ENCODE results near the gene DLGAP4. TPM values are rescaled to one million over a fixed set of nuclear protein-coding genes. Genes with fewer than 3 reads are reported as not detected.

The DLGAP4 gene
- polyA plus RNA-seq, 4 donors, result 57.2 to 77.9 (median 63.3) TPM

DNA sequence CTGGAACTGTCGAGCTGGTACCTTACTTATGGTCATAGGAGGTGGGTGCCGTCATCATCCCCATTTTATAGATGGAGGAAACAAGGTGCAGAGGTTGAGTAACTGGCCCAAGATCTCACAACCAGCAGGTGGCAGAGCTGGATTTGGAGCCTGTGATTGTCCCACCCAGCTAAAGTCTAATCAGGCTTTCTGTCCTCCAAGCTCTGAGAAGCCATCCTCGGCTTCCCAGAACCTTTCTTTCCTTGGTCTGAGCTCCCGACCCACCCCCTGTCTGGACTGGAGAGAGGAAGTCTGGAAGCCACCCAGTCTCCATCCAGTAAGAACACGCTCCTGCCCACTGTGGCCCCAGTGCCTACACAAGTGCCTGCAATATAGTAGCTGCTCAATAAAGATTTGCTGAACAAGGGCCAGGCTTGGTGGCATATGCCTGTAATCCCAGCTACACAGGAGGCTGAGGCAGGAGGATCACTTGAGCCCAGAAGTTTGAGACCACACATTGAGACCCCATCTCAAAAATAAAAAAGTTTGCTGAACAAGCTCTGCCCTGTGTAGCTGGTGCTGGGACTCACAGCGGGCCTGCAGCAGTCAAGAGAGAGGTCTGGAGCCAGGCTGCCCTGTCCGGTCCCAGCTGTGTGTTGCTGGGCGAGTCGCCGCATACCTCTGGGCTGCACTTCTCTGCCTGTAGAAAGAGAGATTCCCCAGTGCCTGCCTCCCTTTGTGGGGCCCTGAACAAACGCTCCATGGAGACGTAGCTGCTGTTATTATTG lies 32.5 kb upstream of the DLGAP4 start:
- DNase-seq (ENCODE audit: low read depth in 4 of 4, low spot score in 3 of 4), result no peak

DNA sequence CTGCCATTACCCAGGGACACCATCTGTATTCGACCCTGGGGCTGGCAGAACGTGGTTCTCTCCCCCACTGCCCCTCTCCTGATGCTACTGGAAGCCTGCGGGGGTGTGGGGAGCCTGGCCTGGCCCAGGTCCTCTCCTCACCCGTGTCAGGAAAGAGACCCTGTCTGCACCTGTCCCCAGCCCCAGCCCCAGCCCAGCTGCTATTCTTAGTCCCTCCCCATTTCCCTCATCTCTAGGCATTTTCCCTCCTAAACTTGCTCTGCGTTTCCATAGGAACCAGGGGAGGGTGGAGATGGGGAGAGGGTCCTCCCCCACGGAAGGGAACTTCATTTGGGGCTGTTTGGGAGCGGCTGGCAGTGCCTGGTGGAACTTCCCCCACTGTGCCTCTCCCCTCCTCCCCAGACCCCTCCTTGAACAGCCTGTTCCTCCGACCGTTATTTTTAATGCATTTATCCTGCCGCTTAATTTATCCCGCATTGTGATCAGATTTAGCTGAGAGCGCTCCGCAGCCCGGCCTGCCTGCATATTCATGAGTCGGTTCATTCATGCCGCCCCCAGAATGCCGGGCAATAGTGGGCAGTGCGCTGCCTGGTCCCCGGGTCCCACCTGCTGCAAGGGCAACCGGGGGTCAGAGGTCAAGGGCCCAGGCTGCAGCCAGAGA lies 31.8 kb upstream of the DLGAP4 start:
- DNase-seq (ENCODE audit: low read depth in 4 of 4, low spot score in 3 of 4), result no peak

DNA sequence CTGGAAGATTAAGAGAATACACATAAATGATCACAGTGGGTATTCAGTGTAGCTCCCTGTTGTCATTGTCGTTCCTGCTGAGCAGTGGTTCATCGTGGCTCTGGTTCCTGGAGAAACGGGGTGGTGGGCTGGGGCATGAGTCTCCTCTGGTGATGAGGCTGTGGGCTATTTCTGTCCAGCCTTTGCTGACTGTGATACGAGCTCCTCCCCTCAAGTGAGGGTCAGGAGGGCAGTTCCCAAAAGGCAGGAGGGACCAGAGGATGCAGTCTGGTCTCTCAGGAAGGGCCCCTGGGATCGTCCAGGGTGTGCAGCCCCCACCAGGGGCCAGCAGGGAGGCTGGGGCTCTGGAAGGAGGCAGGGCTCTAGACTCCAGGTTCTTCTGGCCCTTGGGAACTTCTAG lies 31.1 kb upstream of the DLGAP4 start:
- DNase-seq (ENCODE audit: low read depth in 4 of 4, low spot score in 3 of 4), result no peak

DNA sequence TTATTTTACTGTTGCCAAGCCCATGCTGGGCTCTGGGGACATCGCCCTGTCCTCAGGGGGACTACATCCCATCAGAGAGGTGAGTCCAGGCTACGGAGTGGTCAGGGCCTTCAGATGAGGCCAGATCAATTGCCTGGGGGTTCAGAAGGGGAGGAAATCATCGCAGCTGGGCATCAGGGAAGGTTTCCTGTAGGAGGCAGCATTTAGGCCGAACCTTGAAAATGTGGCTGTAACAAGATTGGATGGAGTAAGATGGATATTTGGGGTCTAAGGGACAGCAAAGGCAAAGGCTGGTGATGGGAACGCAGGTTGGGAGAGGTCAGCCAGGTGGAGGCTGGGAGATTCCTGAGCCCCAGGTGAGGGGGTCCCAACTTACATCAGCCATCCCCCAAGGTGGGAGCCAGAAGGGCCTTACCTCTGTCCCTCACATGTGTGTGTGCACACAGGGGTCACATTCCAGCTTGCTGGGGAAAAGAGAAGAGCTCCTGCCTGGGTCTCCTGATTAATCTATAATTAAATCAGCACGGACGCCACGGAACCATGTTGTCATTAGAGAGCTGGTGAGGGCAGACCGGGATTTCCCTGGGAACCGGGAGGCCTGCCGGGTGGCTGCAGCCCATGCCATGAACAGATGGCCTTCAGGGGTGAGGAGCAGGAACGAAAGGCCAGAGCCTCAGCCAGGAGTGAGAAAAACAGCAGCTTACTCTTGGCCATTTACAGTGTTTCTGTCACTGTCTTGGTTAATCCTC lies 30.5 kb upstream of the DLGAP4 start:
- no peak for DNase-seq (ENCODE audit: low read depth in 4 of 4, low spot score in 3 of 4)

DNA sequence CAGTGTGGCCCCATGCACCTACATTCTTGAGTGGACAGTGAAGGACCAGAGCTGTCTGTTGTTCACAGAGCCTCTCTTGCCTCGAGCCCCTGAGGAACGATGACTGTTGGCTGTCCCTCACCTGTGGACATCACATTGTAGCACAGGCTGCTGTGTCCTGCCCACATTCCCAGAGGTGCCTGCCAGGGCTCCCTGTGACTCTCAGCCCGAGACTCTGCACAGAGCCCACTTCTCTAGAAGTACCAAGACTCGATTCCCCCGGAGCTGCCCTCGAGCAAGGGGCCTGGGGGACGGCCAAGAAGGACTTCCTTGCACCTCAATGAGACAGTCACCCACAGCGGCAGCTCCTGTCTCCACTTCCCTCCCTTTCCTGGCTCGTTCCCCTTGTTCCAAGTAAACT lies 28.6 kb upstream of the DLGAP4 start:
- no peak for DNase-seq (ENCODE audit: low read depth in 4 of 4, low spot score in 3 of 4)

DNA sequence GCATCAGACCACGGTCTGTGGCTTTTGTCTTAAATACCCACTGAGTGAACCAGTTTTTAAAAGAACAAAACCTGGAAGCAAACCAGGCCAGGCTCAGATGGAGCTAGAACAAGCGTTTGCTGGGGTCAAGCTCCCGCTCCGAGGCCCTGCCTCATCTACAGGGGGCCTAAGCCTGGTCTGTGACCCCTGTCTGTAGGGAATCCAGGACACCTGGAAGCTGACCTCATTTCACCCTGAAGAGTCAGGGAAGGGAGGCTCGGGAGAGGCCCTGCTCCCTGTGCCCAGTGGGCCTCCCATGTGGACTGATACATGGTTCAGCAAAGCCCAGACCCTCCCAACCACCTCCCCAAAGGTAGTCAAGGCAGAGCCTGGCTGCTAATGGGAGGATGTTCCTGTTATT lies 26.8 kb upstream of the DLGAP4 start:
- no peak for DNase-seq (ENCODE audit: low read depth in 4 of 4, low spot score in 3 of 4)

DNA sequence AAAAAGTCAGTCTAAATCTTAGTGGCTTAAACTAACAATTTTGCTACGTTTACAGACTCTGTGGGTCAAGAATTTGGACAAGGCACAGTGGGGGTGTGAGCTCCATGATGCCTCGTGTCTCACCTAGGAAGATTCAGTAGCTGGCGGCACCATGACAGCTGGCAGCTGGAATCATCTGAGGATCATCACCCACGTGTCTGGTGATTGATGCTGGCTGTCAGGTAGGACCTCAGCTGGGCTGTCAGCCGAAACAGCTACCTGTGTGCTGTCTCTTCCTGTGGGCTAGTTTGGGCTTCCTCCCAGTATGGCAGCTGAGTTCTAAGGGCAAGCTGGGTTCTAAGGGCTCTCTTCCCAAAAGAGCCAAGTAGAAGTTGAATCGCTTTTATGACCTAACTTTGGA lies 26.4 kb upstream of the DLGAP4 start:
- DNase-seq (ENCODE audit: low read depth in 4 of 4, low spot score in 3 of 4), result no peak

DNA sequence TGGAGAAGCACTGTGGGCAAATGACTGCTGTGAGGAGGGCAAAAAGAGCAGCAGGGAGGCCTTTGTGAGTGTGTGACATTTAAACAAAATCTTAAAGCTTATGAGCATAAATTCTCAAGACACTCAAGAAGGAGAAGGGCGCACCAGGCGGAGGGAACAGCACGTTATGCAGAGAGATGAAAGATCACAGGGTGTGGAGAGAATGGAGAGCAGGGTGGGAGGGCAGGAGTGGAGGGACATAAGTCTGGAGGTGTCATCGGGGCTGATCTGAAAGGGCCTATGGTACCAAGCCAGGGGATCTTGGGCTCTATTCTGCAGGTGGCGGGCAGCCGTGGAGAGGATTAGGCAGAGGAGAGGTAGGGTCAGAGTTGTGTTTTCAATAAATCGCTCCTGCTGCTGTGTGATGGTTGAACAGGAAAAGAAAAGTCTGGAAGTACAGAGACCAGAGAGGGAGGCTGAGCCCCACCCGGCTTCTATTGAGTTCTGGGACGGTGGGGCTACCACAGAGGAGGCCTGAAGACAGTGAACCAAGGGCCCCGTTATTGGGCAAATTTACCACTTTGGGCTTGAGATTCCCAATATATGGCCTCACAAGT lies 24.3 kb upstream of the DLGAP4 start:
- no peak for DNase-seq (ENCODE audit: low read depth in 4 of 4, low spot score in 3 of 4)

DNA sequence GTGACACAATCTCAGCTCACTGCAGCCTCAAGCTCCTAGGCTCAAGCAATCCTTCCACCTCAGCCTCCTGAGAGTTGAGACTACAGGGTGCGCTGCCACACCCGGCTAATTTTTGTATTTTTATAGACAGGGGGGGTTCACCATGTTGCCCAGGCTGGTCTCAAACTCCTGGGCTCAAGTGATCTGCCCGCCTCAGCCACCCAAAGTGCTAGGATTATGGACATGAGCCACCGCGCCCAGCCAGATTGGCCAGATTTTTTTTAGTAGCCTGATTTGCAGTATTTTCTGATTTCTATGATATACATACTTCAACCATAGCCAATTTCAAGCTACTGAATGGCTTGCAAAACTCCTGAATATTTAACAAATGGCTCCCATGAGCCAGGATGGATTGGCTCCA lies 21.4 kb upstream of the DLGAP4 start:
- DNase-seq (ENCODE audit: low read depth in 4 of 4, low spot score in 3 of 4), result no peak

DNA sequence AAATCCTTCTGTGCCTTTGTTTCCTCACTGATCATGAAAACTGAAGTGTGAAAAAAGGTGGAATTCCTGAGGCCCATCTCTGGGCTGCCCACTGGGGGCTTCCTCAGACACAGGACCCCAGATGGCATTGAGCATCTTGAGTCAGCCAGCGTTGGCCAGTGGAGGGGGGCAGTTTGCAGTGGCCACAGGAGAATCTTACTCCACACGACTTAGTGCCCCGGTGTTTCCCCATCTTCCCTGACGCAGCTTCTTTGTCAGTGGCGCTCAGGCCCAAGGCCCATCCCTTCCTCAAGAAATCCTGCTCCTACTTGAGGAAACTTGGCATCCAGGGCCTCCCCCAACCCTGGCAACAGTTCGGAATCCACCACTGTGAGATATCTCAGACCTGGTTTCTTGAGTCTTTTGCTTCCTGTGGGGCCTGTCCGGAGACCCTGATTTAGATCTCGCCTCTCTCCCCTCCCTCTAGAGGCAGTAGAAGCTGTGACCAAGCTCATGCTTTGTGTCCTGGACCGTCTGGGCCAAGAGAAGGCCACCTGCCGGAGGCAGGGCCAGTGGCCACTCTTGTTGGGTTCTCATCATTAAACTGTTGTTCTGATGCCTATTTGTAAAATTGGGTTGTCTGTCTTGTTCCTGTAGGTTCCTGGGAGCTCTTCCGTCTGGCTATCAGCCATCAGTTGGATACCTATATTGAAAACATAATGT lies 20.2 kb upstream of the DLGAP4 start:
- DNase-seq (ENCODE audit: low read depth in 4 of 4, low spot score in 3 of 4), result no peak

DNA sequence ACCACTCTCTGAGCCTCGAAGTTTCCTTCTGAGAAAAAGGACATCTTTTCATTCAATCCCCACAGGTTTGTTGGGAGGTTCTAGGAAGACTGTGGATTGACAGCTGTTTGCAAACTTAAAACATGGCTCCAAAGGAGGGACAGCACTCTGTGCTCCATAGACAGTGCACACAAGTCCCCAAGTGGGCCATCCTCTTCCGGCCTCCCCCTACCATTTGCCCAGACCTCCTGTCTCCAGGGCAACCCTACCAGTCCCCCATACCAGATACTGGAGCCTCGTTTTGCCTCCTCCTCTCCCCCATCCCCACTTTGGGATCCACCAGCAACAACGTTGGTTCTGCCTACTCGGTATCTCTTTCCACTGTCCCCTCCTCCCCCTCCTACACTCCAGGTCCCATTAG lies 8.5 kb upstream of the DLGAP4 start:
- DNase-seq (ENCODE audit: low read depth in 4 of 4, low spot score in 3 of 4), result no peak

DNA sequence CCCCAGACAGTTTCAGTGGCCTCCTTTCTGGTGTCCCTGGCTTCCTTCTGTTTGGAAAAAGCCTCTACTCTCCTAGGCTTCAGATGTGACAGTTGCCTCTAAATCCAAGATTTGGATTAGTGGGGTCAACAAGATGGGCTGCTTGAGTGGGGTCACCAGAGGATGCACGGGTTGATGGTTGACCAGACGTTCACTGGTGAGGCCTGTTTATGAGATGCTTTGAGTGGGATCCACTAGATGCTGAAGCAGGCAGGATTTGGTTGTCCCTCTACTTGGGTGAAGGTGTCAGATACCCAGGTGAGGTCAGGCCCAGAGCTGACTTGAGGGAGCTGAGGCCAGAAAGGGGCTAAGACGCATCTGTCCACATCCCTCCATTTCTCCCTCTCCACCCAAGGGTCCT lies 8.1 kb upstream of the DLGAP4 start:
- DNase-seq (ENCODE audit: low read depth in 4 of 4, low spot score in 3 of 4), result no peak

DNA sequence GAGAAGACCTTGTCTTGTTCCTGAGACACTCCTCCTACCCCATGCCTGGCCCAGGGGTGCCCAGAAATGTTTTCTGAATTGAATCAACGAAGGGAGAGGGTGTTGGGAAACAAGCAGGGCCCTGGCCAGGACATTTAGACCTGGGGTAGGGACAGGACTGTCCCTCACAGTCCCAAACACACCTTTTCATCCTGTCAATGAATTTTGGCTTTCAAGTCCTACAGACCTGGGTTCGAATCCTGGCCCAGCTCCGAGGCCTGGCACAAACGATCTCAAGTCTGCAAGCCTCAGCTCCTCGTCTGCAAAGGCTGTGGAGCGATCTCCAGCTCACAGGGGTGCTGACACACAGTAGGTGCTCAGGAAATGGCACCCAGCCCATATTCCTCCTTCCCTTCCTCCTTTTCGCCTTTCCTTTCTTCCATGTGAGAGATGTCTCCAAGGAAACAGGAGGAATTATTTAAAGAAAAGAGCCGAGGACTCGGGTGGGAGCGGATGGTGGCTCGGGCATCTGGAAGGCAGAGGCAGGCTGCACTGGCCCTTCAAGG lies 7.3 kb upstream of the DLGAP4 start:
- DNase-seq (ENCODE audit: low read depth in 4 of 4, low spot score in 3 of 4), result no peak

DNA sequence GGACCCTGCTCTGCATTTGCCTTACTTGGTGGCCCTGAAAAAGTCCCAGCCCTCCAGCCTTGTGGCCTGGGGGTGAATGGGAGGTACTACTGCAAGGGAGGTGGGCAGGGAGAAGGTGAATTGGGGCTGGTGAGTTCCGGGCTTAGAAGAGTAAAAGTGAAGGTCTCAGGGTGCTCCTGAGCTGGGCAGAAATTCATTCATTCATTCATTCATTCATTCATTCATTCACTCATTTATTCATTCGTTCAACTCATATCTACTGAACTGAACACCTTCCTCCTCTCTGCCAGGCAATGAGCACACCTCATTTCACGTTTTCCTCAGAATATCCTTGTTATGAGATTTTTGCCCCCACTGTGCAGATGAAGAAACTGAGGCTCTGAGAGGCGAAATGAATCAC lies 6.7 kb upstream of the DLGAP4 start:
- no peak for DNase-seq (ENCODE audit: low read depth in 4 of 4, low spot score in 3 of 4)

DNA sequence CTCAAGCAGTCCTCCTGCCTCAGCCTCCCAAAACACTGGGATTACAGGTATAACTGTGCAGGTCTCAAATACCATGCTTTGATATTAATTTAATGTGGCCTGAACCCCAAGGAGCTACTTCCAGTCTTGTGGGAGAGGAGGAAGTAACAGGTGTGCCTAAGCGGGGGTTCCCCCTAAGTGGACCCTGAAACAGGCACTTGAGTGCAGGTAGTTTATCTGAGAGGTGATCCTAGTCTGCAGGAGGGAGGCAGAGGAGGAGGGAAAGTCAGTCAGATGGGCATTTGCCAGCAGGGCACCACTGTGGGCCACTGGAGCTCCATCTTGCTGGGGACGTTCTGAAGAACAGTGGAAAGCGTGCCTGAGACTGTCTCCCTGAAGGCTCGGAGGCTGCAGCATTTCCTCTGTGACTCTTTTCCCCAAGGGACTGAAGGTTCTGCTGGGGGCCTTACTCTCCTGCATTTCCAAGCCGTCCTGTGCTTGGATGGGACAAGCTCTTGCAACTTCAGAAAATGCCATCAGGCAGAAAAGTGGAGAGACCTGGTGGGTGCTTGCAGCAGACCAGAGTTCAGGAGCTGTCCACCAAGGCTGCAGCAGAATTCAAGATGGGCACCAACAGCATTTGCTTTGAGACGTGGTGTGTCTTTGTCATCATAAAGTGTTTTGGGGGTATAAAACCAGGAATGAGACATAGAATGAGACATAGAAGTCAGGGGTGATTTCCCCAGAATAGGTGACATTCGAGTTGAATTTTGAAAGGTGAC lies 4.6 kb upstream of the DLGAP4 start:
- DNase-seq (ENCODE audit: low read depth in 4 of 4, low spot score in 3 of 4), result no peak

DNA sequence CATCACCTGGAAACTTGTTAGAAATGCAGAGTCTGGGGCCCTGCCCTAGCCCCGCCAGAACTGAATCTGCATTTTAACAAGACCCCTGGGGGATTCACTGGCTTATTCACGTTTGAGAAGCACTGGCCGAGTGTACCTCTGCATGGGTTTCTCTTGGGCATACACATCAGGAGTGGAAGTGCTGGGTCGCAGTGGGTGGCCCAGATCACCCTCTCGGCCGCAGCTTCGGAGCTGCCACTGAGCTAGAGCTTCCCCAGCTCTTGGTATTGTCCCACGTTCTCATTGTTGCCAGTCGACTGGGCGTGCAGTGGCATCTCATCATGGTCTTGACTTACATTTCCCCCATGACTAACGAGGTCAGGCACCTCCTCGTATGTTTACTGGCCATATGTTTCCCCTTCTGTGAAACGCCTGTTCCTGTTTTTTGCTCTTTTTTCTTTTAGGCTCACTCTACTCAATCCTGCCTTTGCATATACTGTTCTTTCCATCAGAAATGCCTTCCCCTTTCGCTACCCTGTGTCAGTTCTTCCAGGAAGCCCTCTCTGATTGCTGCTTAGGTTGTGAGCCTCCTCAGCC lies 3.0 kb upstream of the DLGAP4 start:
- DNase-seq (ENCODE audit: low read depth in 4 of 4, low spot score in 3 of 4), result no peak

DNA sequence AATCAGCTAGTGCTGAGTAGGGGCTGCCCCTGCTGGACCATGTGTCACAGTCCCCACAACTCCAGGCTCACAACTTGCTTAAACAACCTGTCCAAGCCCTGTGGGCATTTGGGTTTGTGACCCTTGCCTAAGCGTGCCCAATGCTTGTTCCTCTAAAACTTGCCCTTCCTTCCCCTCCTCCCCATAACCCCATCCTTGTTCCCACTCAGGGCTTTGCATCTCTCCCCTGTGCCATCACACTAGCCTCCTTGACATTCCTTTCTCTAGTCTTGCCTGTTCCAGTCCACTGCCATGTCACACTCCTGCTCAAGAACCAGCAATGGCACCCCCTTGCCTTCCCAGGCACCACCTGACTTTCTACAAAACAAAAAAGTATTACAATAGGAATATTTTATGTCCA lies 2.3 kb upstream of the DLGAP4 start:
- DNase-seq (ENCODE audit: low read depth in 4 of 4, low spot score in 3 of 4), result no peak

DNA sequence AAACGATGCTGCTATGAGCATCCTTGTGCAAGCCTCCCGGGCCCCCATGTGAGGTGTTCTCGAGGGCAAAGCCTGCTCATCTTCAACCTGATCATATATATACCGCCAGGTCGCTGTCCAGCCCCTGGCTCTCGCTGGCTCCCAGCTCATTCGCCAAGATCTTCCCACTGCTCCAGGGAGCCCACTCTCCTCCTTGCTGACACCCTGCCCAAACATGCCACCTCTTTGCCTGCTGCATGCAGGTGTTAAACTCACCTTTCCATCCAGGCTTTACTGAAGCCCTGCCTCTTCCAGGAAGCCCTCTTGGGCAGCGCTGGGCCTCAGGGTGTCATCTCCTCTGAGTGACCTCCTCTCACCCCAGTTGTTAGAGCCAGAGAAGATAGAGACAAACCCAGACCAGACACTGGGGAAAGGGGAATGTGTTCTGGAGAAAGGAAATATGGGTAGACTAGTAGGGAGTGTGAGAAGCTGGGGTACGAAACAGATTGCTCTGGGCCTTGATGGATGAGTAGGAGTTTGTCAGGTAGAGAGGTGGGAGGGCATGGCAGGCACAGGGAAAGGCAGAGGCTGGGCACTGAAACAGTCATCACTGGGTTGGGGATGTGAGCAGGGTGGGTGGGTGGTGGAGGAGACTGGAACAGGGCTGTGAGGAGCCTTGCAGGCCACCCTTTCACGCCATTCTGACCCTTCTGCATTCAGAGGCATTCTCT lies 1.2 kb upstream of the DLGAP4 start:
- no peak for DNase-seq (ENCODE audit: low read depth in 4 of 4, low spot score in 3 of 4)
